ENCODE results near the gene TYMP.
"Not testable (repeated sequence)": the region's sequence is repeated elsewhere in the genome, so short reads cannot be mapped to it uniquely, and the experiment has no call there.

Gene TYMP

GRCh38 chr22:50523806-50524675, 5.8 kb downstream of the TYMP start:
- no peak for DNase-seq

- no peak for DNase-seq
Observed at GRCh38 chr22:50523458-50523805, 6.4 kb downstream of the TYMP start.

- no peak for DNase-seq
Observed at GRCh38 chr22:50522806-50523438, 6.9 kb downstream of the TYMP start.

GRCh38 chr22:50522208-50522805, 7.5 kb downstream of the TYMP start:
- no peak for DNase-seq

GRCh38 chr22:50521710-50522109, 8.1 kb downstream of the TYMP start:
- DNase-seq, result no peak

- DNase-seq, result no peak
Observed at GRCh38 chr22:50520826-50521453, 8.9 kb downstream of the TYMP start.

- not testable (repeated sequence) for DNase-seq
Observed at GRCh38 chr22:50520184-50520583, 9.6 kb downstream of the TYMP start.

GRCh38 chr22:50519151-50519550, 10.7 kb downstream of the TYMP start:
- DNase-seq, result no peak

- no peak for DNase-seq
Observed at GRCh38 chr22:50518606-50519005, 11.2 kb downstream of the TYMP start.

- DNase-seq, result no peak
Observed at GRCh38 chr22:50517495-50518260, 12.1 kb downstream of the TYMP start.

GRCh38 chr22:50516891-50517290, 12.9 kb downstream of the TYMP start:
- DNase-seq, result no peak

GRCh38 chr22:50516068-50516467, 13.7 kb downstream of the TYMP start:
- DNase-seq, result no peak

GRCh38 chr22:50513175-50513574, 16.6 kb downstream of the TYMP start:
- no peak for DNase-seq

GRCh38 chr22:50508897-50509296, 20.9 kb downstream of the TYMP start:
- DNase-seq, result no peak

- peak; percentile 98 for DNase-seq
Observed at GRCh38 chr22:50507991-50508884, 21.6 kb downstream of the TYMP start, which contains the start of gene NCAPH2. NCAPH2 (plus strand) TSS chr22:50508224; CDS start chr22:50508338, 114 bp downstream.

- DNase-seq, result peak; percentile 88
Observed at GRCh38 chr22:50507421-50507990, 22.3 kb downstream of the TYMP start, which contains the start of gene LMF2. LMF2 (minus strand) TSS chr22:50507702; CDS start chr22:50507675, 27 bp downstream.

GRCh38 chr22:50506611-50507420, 23.0 kb downstream of the TYMP start:
- no peak for DNase-seq

- DNase-seq, result no peak
Observed at GRCh38 chr22:50505776-50506610, 23.8 kb downstream of the TYMP start.

GRCh38 chr22:50505276-50505775, 24.5 kb downstream of the TYMP start:
- DNase-seq, result no peak

Data from effector CD4-positive, alpha-beta T cell (primary cell).